SKM-1 (cell line): ENCODE results near the gene TRAPPC6A.
A peak's percentile ranks its signal among the peaks of the same experiment; 100 is the strongest.

Source experiments
- DNase-seq: peaks from one replicate; lab custom pipeline; 2025; ENCODE audit not compliant: unreplicated experiment; lab: John Stamatoyannopoulos, UW

The TRAPPC6A gene

GRCh38 chr19:45163751-45164460 is 14.1 kb downstream of the TRAPPC6A start:
- no peak for DNase-seq

- no peak for DNase-seq
These were observed 14.9 kb downstream of the TRAPPC6A start for GRCh38 chr19:45163156-45163555.

DNA sequence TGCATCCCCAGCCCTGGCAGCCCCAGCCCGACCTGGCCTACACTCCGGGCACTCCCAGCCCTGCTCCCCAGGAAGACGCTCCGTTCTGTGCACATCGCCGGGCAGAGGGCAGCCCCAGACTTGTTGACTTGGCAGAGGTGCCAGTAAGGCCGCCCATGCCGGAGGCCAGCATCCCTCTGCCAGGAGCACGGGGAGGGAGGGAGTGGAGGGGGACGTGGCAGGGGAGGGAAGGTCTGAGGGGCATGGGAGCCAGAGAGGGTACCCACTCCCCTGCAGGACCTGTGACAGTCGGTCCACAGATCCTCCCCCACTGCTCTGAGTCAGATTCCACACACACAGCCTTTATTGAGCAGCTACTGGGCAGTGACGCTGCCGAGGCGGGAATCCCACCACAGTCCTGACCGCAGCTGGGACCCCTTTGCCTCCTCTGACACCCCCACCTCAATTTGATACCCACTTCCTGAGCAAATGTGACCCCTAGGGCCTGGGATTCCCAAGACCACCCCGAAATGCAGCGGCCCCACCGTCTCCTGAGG is 15.4 kb downstream of the TRAPPC6A start:
- peak; percentile 69 for DNase-seq

DNA sequence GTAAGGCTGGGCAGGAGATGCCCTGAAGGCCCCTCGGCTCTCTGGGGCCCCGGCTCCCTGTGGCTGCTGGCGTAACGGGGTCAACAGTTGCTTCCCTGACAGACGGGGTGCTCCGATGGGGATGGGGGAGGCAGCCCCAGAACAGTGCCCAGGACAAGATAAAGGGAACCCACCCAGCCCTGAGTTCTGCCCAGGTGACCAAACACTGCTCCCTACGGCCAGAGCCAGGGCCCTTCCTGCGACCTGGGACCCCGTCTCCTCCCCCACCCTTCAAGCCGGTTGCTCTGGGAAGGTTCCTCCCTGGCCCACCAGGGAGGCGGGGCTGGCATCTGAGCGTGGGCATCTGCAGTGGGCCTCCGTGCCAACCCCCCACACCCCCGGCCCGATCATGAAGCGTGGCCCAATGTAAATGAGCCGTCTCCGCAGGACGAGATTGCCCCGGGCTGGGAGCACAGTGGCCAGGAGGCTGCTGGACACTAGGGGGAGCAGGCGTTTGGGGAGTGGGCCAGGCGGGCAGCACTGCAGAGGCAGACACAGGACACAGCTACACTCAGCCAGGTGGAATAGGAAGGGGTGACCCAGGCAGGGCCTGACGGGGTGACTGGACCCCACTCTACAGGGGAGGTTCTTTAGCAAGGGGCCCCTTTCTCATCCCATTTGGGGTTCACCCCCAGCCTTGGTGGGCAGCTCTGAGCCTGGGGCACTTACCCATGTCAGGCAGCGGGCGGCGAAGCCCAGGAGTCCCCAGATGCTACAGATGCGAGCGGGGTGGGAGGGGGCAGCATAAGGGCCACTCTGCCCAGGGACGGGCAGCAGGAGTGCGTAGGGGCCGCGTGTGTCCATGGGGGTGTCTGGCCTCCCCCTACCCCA is 16.1 kb downstream of the TRAPPC6A start:
- no peak for DNase-seq

GRCh38 chr19:45160870-45161737 is 16.9 kb downstream of the TRAPPC6A start, which contains the start of gene NKPD1:
NKPD1 (minus strand) TSS chr19:45160982; CDS start chr19:45160150, 832 bp downstream.
- no peak for DNase-seq

DNA sequence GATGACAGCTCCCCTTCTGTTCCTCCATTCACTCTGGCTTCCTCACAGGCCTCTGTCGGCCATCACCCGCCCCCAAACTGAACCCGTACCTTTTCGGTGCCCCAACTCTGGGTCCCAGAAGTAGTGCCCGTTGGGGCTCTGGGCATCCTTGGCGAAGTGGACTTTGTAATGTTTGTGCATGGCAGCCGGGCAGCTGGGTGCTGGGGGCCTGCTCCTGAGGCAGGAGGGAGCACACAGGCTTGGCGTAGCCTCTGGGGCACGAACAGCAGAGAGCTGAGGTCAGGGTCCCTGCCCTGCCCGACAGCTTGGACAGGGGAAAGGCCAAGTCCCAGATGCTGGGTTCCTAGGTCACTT is 18.1 kb downstream of the TRAPPC6A start:
- no peak for DNase-seq

DNA sequence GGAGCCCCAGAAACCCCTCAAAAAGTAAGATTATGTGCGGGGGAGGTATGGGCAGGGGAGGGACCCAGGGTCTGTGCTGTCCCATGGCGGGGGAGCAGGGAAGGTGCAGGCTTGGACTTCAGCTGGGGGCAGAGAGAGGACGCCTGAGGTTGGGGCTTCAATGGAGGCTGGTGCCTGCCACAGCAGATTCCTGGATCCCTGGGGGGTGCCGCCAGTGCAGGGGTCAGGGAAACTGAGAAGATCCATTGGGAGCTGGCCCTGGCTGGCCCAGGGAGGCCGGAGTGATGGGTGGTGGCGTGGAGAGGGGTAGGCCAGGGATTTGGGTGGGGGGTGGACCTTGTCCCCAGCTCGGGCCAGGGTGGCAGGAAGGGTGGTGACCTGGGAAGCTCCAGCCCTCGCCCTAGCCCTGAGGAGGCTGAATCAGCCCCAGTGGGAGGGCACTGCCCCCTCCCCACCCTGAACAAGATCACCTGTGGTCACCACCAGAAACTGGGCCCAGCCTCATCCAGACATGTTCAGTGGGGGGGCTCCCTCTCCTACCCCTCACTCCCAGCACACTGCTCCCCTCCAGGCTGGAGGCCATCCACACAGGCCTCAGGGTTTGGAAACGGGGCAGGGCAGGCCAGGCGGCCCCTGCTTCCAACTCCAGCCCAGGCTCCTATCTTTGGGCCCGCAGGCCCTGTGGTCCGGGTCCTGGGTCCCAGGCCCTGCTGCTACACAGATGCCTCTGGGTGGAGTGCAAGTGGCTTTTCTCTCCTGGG is 18.6 kb downstream of the TRAPPC6A start:
- no peak for DNase-seq

DNA sequence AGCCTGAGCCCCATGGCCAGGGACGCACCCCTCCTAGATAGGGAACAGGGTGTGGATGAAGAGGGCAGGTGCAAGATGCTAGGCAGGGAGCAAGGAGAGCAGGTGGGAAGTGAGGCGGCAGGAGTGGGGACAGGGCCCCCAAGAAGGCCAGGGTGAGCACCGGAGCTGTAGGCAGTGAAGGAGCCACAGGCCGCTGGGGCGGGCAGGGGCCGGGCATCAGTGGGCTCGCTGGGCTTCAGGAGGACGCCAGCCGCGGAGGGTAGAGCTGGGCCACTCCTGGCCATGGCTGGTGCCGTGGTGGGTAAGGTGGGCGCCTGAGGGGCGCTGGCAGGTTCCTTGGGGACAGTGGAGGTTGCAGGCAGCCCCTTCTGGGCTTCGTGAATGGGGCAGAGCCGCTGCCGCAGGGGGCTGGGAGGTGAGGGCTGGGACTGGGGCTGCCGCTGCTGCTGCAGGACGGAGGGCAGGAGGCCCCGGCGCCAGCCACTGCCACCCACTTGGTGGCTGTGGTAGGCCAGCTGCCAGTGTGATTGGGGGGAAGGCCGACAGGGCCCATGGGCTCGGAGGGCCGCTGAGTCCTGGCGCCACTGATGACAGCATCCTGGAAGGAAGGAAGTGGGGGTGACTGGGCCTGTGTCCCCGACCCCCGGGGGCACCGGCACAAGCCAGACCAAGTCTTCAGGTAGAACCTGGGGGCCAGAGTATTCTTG is 19.4 kb downstream of the TRAPPC6A start:
- no peak for DNase-seq

GRCh38 chr19:45156751-45157150 is 21.3 kb downstream of the TRAPPC6A start:
- DNase-seq = no peak

GRCh38 chr19:45156011-45156630 is 21.9 kb downstream of the TRAPPC6A start:
- no peak for DNase-seq

GRCh38 chr19:45154064-45154827 is 23.8 kb downstream of the TRAPPC6A start:
- no peak for DNase-seq

GRCh38 chr19:45153339-45154063 is 24.5 kb downstream of the TRAPPC6A start:
- DNase-seq = no peak

DNA sequence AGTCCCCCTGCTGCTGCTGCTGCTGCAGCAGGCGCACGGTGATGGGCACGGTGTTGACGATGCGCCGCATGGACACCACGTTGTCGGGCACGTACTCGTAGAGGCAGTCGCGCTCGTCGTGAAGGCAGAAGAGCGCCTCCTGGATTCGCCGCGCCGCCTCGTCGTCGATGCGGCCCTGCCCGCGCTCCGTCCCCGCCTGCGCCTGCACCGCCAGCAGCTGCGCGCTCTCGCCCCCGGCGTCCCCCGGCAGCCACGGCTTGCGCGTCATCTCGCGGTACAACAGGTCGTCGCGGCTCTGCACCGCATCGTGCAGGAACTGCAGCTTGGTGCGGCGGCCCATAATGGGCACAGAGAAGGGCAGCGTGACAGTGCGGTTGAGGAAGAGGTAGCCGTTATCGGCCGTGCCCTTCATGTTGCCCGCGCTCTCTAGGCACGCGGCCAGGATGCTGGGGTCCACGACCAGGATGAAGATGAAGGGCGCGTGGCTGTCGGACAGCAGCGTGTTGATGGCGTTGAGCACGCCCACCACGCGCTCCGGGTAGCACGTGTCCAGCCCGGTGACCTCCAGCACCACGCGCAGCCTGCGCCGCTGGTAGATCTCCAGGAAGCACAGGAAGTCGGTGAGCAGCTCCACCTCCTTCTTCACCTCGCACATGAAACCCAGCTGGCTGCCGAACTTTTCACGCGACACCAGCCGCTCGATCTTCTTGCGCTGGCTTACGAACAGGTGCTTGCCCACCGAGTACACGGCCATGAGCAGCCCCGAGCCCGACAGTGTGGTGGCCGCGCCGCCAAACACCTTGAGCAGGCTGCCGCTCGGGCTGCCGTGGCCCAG is 25.3 kb downstream of the TRAPPC6A start:
- DNase-seq = no peak

DNA sequence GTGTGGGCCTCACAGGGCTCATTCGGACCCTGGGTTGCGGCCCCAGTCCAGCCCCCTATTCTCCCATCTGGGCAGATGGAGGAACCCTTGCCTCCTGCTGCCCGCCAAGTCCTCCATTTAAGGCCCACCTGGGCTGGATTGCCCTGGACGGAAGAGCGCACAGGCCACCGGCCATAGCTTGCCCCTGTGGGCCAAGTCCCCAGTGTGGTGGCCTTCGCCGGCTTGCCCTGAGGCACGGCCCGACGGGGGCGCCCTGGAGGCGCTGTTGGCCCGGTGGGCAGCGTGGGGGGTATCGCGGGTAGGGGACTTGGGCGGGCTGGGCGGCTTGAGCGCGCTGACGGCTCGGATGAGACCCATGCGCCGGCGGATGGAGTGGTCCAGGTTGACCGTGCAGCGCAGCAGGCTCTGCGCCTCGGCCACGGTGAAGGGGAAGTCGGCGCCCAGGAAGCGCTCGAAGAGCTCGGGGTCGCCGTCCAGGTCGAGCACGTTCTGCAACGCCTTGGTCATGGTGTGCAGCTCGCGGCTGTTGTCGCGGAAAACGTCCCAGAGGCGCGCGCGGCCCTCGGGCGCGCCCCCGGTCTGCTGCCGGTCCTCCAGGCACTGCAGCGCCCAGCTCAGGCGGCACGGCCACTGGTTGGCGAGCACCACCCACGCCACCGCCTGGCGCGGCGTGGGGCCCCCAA is 26.1 kb downstream of the TRAPPC6A start:
- DNase-seq = no peak

DNA sequence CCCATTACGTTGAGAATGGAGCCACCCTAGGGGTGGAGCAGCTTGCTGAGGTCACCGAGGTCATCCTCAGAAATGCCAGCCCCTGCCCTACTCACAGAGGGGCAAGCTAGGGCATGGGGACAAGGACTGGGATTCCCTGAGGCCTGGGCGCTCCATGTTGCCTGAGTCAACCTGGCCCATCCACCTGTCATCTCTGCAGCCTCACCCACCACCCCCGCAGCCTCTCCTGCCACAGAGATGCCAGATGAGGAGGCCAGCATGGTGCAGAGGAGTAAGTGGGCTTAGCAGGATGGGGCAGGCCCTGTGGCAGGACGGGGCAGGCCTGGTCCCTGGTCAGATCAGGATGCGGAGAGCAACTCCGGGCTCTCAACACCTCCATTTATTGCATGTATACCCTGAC is 26.7 kb downstream of the TRAPPC6A start:
- no peak for DNase-seq

GRCh38 chr19:45150751-45151281 is 27.2 kb downstream of the TRAPPC6A start:
- DNase-seq = no peak
